Heart left ventricle (tissue), 16 donors: ENCODE measurements around the gene ZNF331. TPM values are rescaled to one million over a fixed set of nuclear protein-coding genes. Genes with fewer than 3 reads are reported as not detected.

ENCODE experiments used
- ATAC-seq, 4 donors: fragments of 200-7000 bp; cut with Tn5 transposase; one replicate each; pipeline ENCODE4 v1.9.1; 2020 to 2022; ENCODE audit warnings: moderate library complexity in 4 of 4, mild to moderate bottlenecking in 3 of 4, moderate number of reproducible peaks in 1 of 4
- DNase-seq, 5 donors: peaks; one replicate each; pipeline ENCODE4 v3.0.0-alpha.2; 2020
- H3K27ac ChIP-seq, 12 donors: fragments of 200-600 bp; sonication (generic) in 4 of 12; one replicate each; pipeline versions ENCODE4 v1.5.0 to v1.8.0; 2016 to 2022; ENCODE audit warnings: mild to moderate bottlenecking in 2 of 12
- H3K27me3 ChIP-seq, 9 donors: fragments of 200-600 bp; sonication (generic) in 2 of 9; one replicate each; pipeline versions ENCODE4 v1.5.1 to v1.8.0; 2016 to 2022; ENCODE audit warnings: mild to moderate bottlenecking in 3 of 9
- H3K36me3 ChIP-seq, 9 donors: fragments of 200-600 bp; sonication (generic) in 2 of 9; one replicate each; pipeline versions ENCODE4 v1.5.0 to v1.8.0; 2018 to 2022; ENCODE audit warnings: mild to moderate bottlenecking in 2 of 9
- H3K4me1 ChIP-seq, 12 donors: fragments of 200-600 bp; sonication (generic) in 4 of 12; one replicate each; pipeline versions ENCODE4 v1.5.0 to v1.8.0; 2016 to 2022; ENCODE audit warnings: mild to moderate bottlenecking in 3 of 12
- H3K4me3 ChIP-seq, 12 donors: fragments of 200-600 bp; sonication (generic) in 4 of 12; one replicate each; pipeline versions ENCODE4 v1.5.0 to v1.8.0; 2017 to 2022; ENCODE audit warnings: mild to moderate bottlenecking in 9 of 12, moderate library complexity in 4 of 12
- H3K9me3 ChIP-seq, 12 donors: fragments of 200-600 bp; sonication (generic) in 4 of 12; one replicate each; pipeline versions ENCODE4 v1.5.0 to v1.8.0; 2016 to 2022; ENCODE audit warnings: mild to moderate bottlenecking in 1 of 12
- CTCF ChIP-seq, 12 donors: fragments of 200-600 bp; sonication (generic) in 4 of 12; IDR thresholded peaks; one replicate each; pipeline versions ENCODE4 v1.5.0 to v1.8.0; 2018 to 2022; ENCODE audit warnings: antibody characterized with exemption in 12 of 12, mild to moderate bottlenecking in 5 of 12
- POLR2A ChIP-seq, 2 donors: fragments of 450-650 bp; IDR thresholded peaks; one replicate each; pipeline ENCODE4 v1.6.1; 2017; ENCODE audit warnings: antibody characterized with exemption in 2 of 2, mild to moderate bottlenecking in 2 of 2, moderate library complexity in 2 of 2
- WGBS, 4 donors: extraction: QIAGEN DNeasy Blood & Tissue Kit in 2 of 4; methylation state at CpG; one replicate each; pipeline versions ENCODE4 v1.1.5 to v1.1.7; 2013 to 2018; 5-methylcytosine and 5-hydroxymethylcytosine counted together
- intact Hi-C, 10 donors: fragments of 100-400 bp; cut with DNase I; formaldehyde crosslinking; loops; one replicate each; pipeline versions ENCODE4 v1.11.1 to v1.14.2; 2022
- polyA plus RNA-seq, 2 donors: library from polyadenylated mRNA; stranded (reverse); fragments of 200-250 nt; gene quantifications; one replicate each; pipeline ENCODE4 v1.2.3, GENCODE V29; 2013
- total RNA-seq, 9 donors: library from RNA; depleted of rRNA in 2 of 9; stranded (reverse); fragments of >200 nt in 2 of 9; fragmentation: NEBNext Ultra II Directional in 3 of 9; extraction: Animal tissue kit (Norgen Biotek cat#: 25700) in 3 of 9; gene quantifications; one replicate each; pipeline versions ENCODE4 v1.1.0 to v1.2.4, GENCODE V29; 2016 to 2023
- donor health status: ischemic (EF 13 %, LVEDD 7.1; RV severe dilation, severe dysfunction).
- donor health status: healthy with polysubstance abuse.
- donor health status: DM: no; HTN: yes; CAD: no.
- donor health status: DM: no; HTN: no; CAD: no.
- donor health status: ischemic (EF 25% LVEDD 6.9; RV normal size, moderate dysfunction).
- donor health status: ischemic (EF 25% LVEDD 5.7; RV mildly dilated, moderate dysfunction).
- donor health status: healthy.
- donor health status: DM: yes; HTN: yes; CAD: no.
- donor health status: ischemic (EF 35%, LVEDD 5.7; RV mildly dilated, moderate dysfunction).
- donor health status: nonischemic (EF 11% LVEDD 7.7; RV severe dilation, severe dysfunction).
- donor health status: DM: yes; HTN: yes; CAD: no.
- donor health status: PGD.
- donor health status: ischemic (EF 29% LVEDD 5.4; RV normal size, mild dysfunction).
- donor health status: nonischemic (EF 23%, LVEDD 6.1; RV moderate dilation, normal function).

Gene ZNF331
- total and polyA plus RNA-seq, 11 donors = 7.6 to 25.8 (median 10.1) TPM

GRCh38 chr19:53525922-53526321 lies 12.0 kb upstream of the ZNF331 start:
- H3K36me3 ChIP-seq = peaks cover 0 to 4% (median 0%) of the 10 kb centered on the region in 9 donors
- H3K27ac ChIP-seq = no peak overlapping the region
- DNase-seq (no peak), ATAC-seq (no peak)
- WGBS, 4 donors = 95 to 100% (median 98%) methylated on average over 2 of the region's 2 CpGs
- H3K9me3 ChIP-seq = peaks cover 0 to 16% (median 5%) of the 10 kb centered on the region in 12 donors
- TF ChIP-seq POLR2A (IDR thresholded peaks at IDR 0.05) (no peak), CTCF (IDR thresholded peaks at IDR 0.05) (no peak)
- no peak overlapping the region for H3K4me3 ChIP-seq
- peaks cover 0 to 10% (median 6%) of the 10 kb centered on the region in 12 donors for H3K4me1 ChIP-seq
- intact Hi-C loops = no loop called here
- H3K27me3 ChIP-seq = no peaks in the 10 kb centered on the region

GRCh38 chr19:53530622-53531021 lies 7.3 kb upstream of the ZNF331 start:
- Histone ChIP-seq H3K36me3 (peaks cover 0 to 4% (median 0%) of the 10 kb centered on the region in 9 donors), H3K9me3 (peaks cover 0 to 10% (median 5%) of the 10 kb centered on the region in 12 donors), H3K4me1 (no peaks in the 10 kb centered on the region), H3K27me3 (no peaks in the 10 kb centered on the region), H3K4me3 (no peak overlapping the region), H3K27ac (no peak overlapping the region)
- TF ChIP-seq CTCF (IDR thresholded peaks at IDR 0.05) (no peak), POLR2A (IDR thresholded peaks at IDR 0.05) (no peak)
- DNase-seq (no peak), ATAC-seq (no peak)
- WGBS, 4 donors = 94 to 97% (median 96%) methylated on average over 7 to 8 of the region's 8 CpGs
- intact Hi-C loops = no loop called here

GRCh38 chr19:53531457-53531856 lies 6.5 kb upstream of the ZNF331 start:
- intact Hi-C loops = no loop called here
- 84 to 91% (median 86%) methylated on average over 4 of the region's 4 CpGs for WGBS, 4 donors
- no peak overlapping the region for H3K4me3 ChIP-seq
- H3K4me1 ChIP-seq = no peaks in the 10 kb centered on the region
- DNase-seq (no peak), ATAC-seq (no peak)
- TF ChIP-seq POLR2A (IDR thresholded peaks at IDR 0.05) (no peak), CTCF (IDR thresholded peaks at IDR 0.05) (no peak)
- H3K27ac ChIP-seq = no peak overlapping the region
- no peaks in the 10 kb centered on the region for H3K27me3 ChIP-seq
- no peaks in the 10 kb centered on the region for H3K36me3 ChIP-seq
- H3K9me3 ChIP-seq = peaks cover 0 to 1% (median 0%) of the 10 kb centered on the region in 12 donors

- no peak for ATAC-seq
- H3K27ac ChIP-seq = no peak overlapping the region
Measured at GRCh38 chr19:53532362-53532761, 5.6 kb upstream of the ZNF331 start.

More at GRCh38 chr19:53532362-53532761, 5.6 kb upstream of the ZNF331 start:
- no peaks in the 10 kb centered on the region for H3K27me3 ChIP-seq
- H3K9me3 ChIP-seq = no peaks in the 10 kb centered on the region
- H3K4me3 ChIP-seq = no peak overlapping the region
- no peak for DNase-seq
- WGBS, 4 donors = 90 to 99% (median 96%) methylated on average over 1 of the region's 1 CpG
- no peaks in the 10 kb centered on the region for H3K4me1 ChIP-seq
- intact Hi-C loops = no loop called here
- TF ChIP-seq POLR2A (IDR thresholded peaks at IDR 0.05) (no peak), CTCF (IDR thresholded peaks at IDR 0.05) (no peak)
- H3K36me3 ChIP-seq = no peaks in the 10 kb centered on the region
